ACHN (cell line): ENCODE measurements around the gene ARID3A.
"Not testable (repeated sequence)": the region's sequence is repeated elsewhere in the genome, so short reads cannot be mapped to it uniquely, and the experiment has no call there.

Experiments used
- DNase-seq: peaks from one replicate; pipeline ENCODE4 v3.0.0-alpha.2; 2015
- in situ Hi-C: cut with HindIII; loops from 2 replicates; pipeline ENCODE4 v1.10.0; 2017; ENCODE audit warnings: low sequenced_read_pairs, low pct_ligation_motif_present, low pct_unique_long_range_greater_than_20kb

Gene ARID3A

GRCh38 chr19:889662-890295 is 36.1 kb upstream of the ARID3A start:
- DNase-seq = no peak
- in situ Hi-C loops = no loop called here

GRCh38 chr19:890831-891230 is 35.0 kb upstream of the ARID3A start:
- in situ Hi-C loops = no loop called here
- no peak for DNase-seq

GRCh38 chr19:891421-892200 is 34.2 kb upstream of the ARID3A start:
- in situ Hi-C loops, DNase-seq: not testable (repeated sequence)

GRCh38 chr19:892243-892893 is 33.5 kb upstream of the ARID3A start:
- no peak for DNase-seq
- in situ Hi-C loops = no loop called here

GRCh38 chr19:892894-893689 is 32.7 kb upstream of the ARID3A start, which contains the start of the genes MED16 and RNU6-9:
Gene MED16 (minus strand): TSS chr19:893187. CDS start chr19:891131, 2,056 bp downstream.
Gene RNU6-9 (plus strand): TSS chr19:893484.
- in situ Hi-C loops = no loop called here
- DNase-seq = peak; percentile 88

GRCh38 chr19:896434-896833 is 29.4 kb upstream of the ARID3A start:
- in situ Hi-C loops = no loop called here
- no peak for DNase-seq

- in situ Hi-C loops = no loop called here
- no peak for DNase-seq
These were observed 28.8 kb upstream of the ARID3A start for GRCh38 chr19:896999-897398.

GRCh38 chr19:897442-898039 is 28.3 kb upstream of the ARID3A start:
- DNase-seq = no peak
- in situ Hi-C loops = no loop called here

GRCh38 chr19:898663-899062 is 27.2 kb upstream of the ARID3A start:
- in situ Hi-C loops = no loop called here

GRCh38 chr19:899336-900042 is 26.3 kb upstream of the ARID3A start:
- in situ Hi-C loops = no loop called here
- no peak for DNase-seq

More at GRCh38 chr19:898663-899062, 27.2 kb upstream of the ARID3A start:
- no peak for DNase-seq

GRCh38 chr19:900043-900301 is 25.9 kb upstream of the ARID3A start:
- in situ Hi-C loops = no loop called here
- DNase-seq = no peak

GRCh38 chr19:900302-901111 is 25.3 kb upstream of the ARID3A start:
- DNase-seq = no peak
- in situ Hi-C loops = no loop called here

- in situ Hi-C loops = no loop called here
- DNase-seq = no peak
These were observed 24.4 kb upstream of the ARID3A start for GRCh38 chr19:901216-902092.

GRCh38 chr19:902093-902370 is 23.8 kb upstream of the ARID3A start:
- no peak for DNase-seq
- in situ Hi-C loops = no loop called here

- no peak for DNase-seq
- in situ Hi-C loops = no loop called here
These were observed 23.2 kb upstream of the ARID3A start for GRCh38 chr19:902446-903226.

GRCh38 chr19:903266-903797 is 22.5 kb upstream of the ARID3A start:
- DNase-seq = no peak
- in situ Hi-C loops = no loop called here
